Endothelial cell (in vitro differentiated cells): ENCODE measurements around the gene MED12L. TPM values are rescaled to one million over a fixed set of nuclear protein-coding genes. Genes with fewer than 3 reads are reported as not detected.

Experiments
- DNase-seq: peaks from one replicate; pipeline ENCODE4 v3.0.0; 2021; ENCODE audit warnings: low spot score
- H3K27ac Mint-ChIP-seq: one replicate; pipeline ENCODE4 v1.8.0; 2021; ENCODE audit warnings: mixed read lengths, inconsistent platforms; ENCODE audit not compliant: unreplicated experiment
- H3K27me3 Mint-ChIP-seq: one replicate; pipeline ENCODE4 v1.8.0; 2021; ENCODE audit warnings: mild to moderate bottlenecking, moderate library complexity, mixed read lengths, inconsistent platforms; ENCODE audit not compliant: unreplicated experiment
- H3K36me3 Mint-ChIP-seq: one replicate; pipeline ENCODE4 v1.8.0; 2021; ENCODE audit warnings: mild to moderate bottlenecking, low read depth, mixed read lengths, inconsistent platforms; ENCODE audit not compliant: unreplicated experiment
- H3K4me1 Mint-ChIP-seq: one replicate; pipeline ENCODE4 v1.8.0; 2021; ENCODE audit warnings: mild to moderate bottlenecking, mixed read lengths, inconsistent platforms; ENCODE audit not compliant: unreplicated experiment
- H3K4me3 Mint-ChIP-seq: one replicate; pipeline ENCODE4 v1.8.0; 2021; ENCODE audit warnings: mild to moderate bottlenecking, mixed read lengths, inconsistent platforms; ENCODE audit not compliant: unreplicated experiment
- H3K9me3 Mint-ChIP-seq: one replicate; pipeline ENCODE4 v1.8.0; 2021; ENCODE audit warnings: mixed read lengths, inconsistent platforms; ENCODE audit not compliant: unreplicated experiment
- CTCF ChIP-seq: fragments of 200-600 bp; sonication (generic); IDR thresholded peaks from one replicate; pipeline ENCODE4 v1.5.0; 2021; ENCODE audit warnings: antibody characterized with exemption; ENCODE audit not compliant: unreplicated experiment
- total RNA-seq: library from RNA; stranded (reverse); fragmentation: NEBNext Ultra II Directional; extraction: Animal tissue kit (Norgen Biotek cat#: 25700); gene quantifications from one replicate; pipeline ENCODE4 v1.2.1, GENCODE V29; 2021; ENCODE audit not compliant: unreplicated experiment

The MED12L gene
- total RNA-seq, 1 donor from 2014 or later: 4.4 TPM

GRCh38 chr3:151283387-151283786 is 197.9 kb downstream of the MED12L start:
- DNase-seq: no peak
- TF ChIP-seq CTCF: no peak
- no peak overlapping the region for H3K4me3 Mint-ChIP-seq
- H3K4me1 Mint-ChIP-seq: peaks cover 6% of the 10 kb centered on the region
- no peak overlapping the region for H3K27ac Mint-ChIP-seq
- no peaks in the 10 kb centered on the region for H3K9me3 Mint-ChIP-seq
- peaks cover 3% of the 10 kb centered on the region for H3K27me3 Mint-ChIP-seq
- H3K36me3 Mint-ChIP-seq: no peaks in the 10 kb centered on the region

- no peaks in the 10 kb centered on the region for H3K36me3 Mint-ChIP-seq
- H3K9me3 Mint-ChIP-seq: no peaks in the 10 kb centered on the region
- no peak for TF ChIP-seq CTCF
- DNase-seq: no peak
- H3K27ac Mint-ChIP-seq: no peak overlapping the region
- H3K4me1 Mint-ChIP-seq: no peaks in the 10 kb centered on the region
- H3K27me3 Mint-ChIP-seq: peaks cover 3% of the 10 kb centered on the region
- H3K4me3 Mint-ChIP-seq: no peak overlapping the region
These were observed 198.5 kb downstream of the MED12L start for GRCh38 chr3:151283907-151284461.

GRCh38 chr3:151285940-151286339 is 200.5 kb downstream of the MED12L start:
- Mint-ChIP-seq H3K4me1 (no peaks in the 10 kb centered on the region), H3K27me3 (no peaks in the 10 kb centered on the region), H3K36me3 (no peaks in the 10 kb centered on the region), H3K27ac (no peak overlapping the region), H3K9me3 (no peaks in the 10 kb centered on the region), H3K4me3 (no peak overlapping the region)
- no peak for TF ChIP-seq CTCF
- DNase-seq: no peak

- Mint-ChIP-seq H3K27ac (no peak overlapping the region), H3K4me3 (no peak overlapping the region), H3K4me1 (no peaks in the 10 kb centered on the region), H3K27me3 (peaks cover 1% of the 10 kb centered on the region), H3K9me3 (no peaks in the 10 kb centered on the region), H3K36me3 (no peaks in the 10 kb centered on the region)
- TF ChIP-seq CTCF: no peak
- no peak for DNase-seq
These were observed 204.0 kb downstream of the MED12L start for GRCh38 chr3:151289445-151289844.

- no peaks in the 10 kb centered on the region for H3K36me3 Mint-ChIP-seq
- H3K4me1 Mint-ChIP-seq: no peaks in the 10 kb centered on the region
- no peak for DNase-seq
- peaks cover 1% of the 10 kb centered on the region for H3K27me3 Mint-ChIP-seq
- H3K9me3 Mint-ChIP-seq: no peaks in the 10 kb centered on the region
- no peak overlapping the region for H3K27ac Mint-ChIP-seq
- no peak for TF ChIP-seq CTCF
- H3K4me3 Mint-ChIP-seq: no peak overlapping the region
These were observed 205.2 kb downstream of the MED12L start for GRCh38 chr3:151290673-151291072.
